ENCODE measurements around the gene ADIPOR2.

- no peak for TF ChIP-seq CTCF (conservative IDR thresholded peaks at IDR 0.05 in 1 of 2, IDR thresholded peaks at IDR 0.05 in 1 of 2; ENCODE audit: low read depth in 1 of 2, low read length in 2 of 2)
- no peak for TF ChIP-seq EZH2 (IDR thresholded peaks at IDR 0.05; ENCODE audit: low read length, missing control alignments)
Observed at GRCh38 chr12:1796515-1797010, 105.7 kb downstream of the ADIPOR2 start.

Data from fibroblast of lung (primary cell).